RWPE2 (cell line): ENCODE results near the gene SPATA20.

ENCODE experiments used
- ATAC-seq: fragments of 200-7000 bp; cut with Tn5 transposase; 3 replicates; pipeline ENCODE4 v1.9.1; 2021; ENCODE audit warnings: low read depth
- DNase-seq: peaks from one replicate; pipeline ENCODE4 v3.0.0-alpha.2; 2020; ENCODE audit warnings: low spot score
- H3K27ac ChIP-seq: fragments of 450-650 bp; 2 replicates; pipeline ENCODE4 v1.5.1; 2017; ENCODE audit warnings: mild to moderate bottlenecking; ENCODE audit not compliant: poor library complexity, severe bottlenecking
- H3K27me3 ChIP-seq: fragments of 250-450 bp; sonication (Bioruptor Pico); 2 replicates; pipeline ENCODE4 v1.5.1; 2021; ENCODE audit warnings: mild to moderate bottlenecking, moderate library complexity; ENCODE audit not compliant: insufficient read depth, poor library complexity, severe bottlenecking
- H3K36me3 ChIP-seq: fragments of 250-450 bp; sonication (Bioruptor Pico); 2 replicates; pipeline ENCODE4 v1.5.1; 2020; ENCODE audit warnings: low read depth, mild to moderate bottlenecking, moderate library complexity
- H3K4me1 ChIP-seq: fragments of 250-450 bp; sonication (Bioruptor Pico); 2 replicates; pipeline ENCODE4 v1.5.1; 2021; ENCODE audit warnings: mild to moderate bottlenecking, moderate library complexity; ENCODE audit not compliant: insufficient read depth, poor library complexity, severe bottlenecking
- H3K4me3 ChIP-seq: fragments of 250-450 bp; sonication (Bioruptor Pico); 2 replicates; pipeline ENCODE4 v1.5.1; 2021; ENCODE audit warnings: mild to moderate bottlenecking, moderate library complexity; ENCODE audit not compliant: severe bottlenecking
- H3K9me3 ChIP-seq: fragments of 250-450 bp; sonication (Bioruptor Pico); 2 replicates; pipeline ENCODE4 v1.5.1; 2021; ENCODE audit warnings: mild to moderate bottlenecking, moderate library complexity; ENCODE audit not compliant: severe bottlenecking
- TF ChIP-seq, protein P1 (sequence below): fragments of 450-650 bp; IDR thresholded peaks from one replicate; pipeline ENCODE4 v1.5.1; 2017; ENCODE audit warnings: mild to moderate bottlenecking, moderate library complexity; ENCODE audit not compliant: poor library complexity, severe bottlenecking

SPATA20 gene

GRCh38 chr17:50585891-50586290 lies 38.9 kb downstream of the SPATA20 start:
- H3K9me3 ChIP-seq: no peaks in the 10 kb centered on the region
- ATAC-seq: no peak
- TF ChIP-seq, protein P1, sequence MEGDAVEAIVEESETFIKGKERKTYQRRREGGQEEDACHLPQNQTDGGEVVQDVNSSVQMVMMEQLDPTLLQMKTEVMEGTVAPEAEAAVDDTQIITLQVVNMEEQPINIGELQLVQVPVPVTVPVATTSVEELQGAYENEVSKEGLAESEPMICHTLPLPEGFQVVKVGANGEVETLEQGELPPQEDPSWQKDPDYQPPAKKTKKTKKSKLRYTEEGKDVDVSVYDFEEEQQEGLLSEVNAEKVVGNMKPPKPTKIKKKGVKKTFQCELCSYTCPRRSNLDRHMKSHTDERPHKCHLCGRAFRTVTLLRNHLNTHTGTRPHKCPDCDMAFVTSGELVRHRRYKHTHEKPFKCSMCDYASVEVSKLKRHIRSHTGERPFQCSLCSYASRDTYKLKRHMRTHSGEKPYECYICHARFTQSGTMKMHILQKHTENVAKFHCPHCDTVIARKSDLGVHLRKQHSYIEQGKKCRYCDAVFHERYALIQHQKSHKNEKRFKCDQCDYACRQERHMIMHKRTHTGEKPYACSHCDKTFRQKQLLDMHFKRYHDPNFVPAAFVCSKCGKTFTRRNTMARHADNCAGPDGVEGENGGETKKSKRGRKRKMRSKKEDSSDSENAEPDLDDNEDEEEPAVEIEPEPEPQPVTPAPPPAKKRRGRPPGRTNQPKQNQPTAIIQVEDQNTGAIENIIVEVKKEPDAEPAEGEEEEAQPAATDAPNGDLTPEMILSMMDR: no peak
- H3K36me3 ChIP-seq: no peaks in the 10 kb centered on the region
- no peak for DNase-seq
- no peaks in the 10 kb centered on the region for H3K27me3 ChIP-seq
- H3K4me1 ChIP-seq: peaks cover 4% of the 10 kb centered on the region
- H3K4me3 ChIP-seq: no peak overlapping the region
- no peak overlapping the region for H3K27ac ChIP-seq

DNA sequence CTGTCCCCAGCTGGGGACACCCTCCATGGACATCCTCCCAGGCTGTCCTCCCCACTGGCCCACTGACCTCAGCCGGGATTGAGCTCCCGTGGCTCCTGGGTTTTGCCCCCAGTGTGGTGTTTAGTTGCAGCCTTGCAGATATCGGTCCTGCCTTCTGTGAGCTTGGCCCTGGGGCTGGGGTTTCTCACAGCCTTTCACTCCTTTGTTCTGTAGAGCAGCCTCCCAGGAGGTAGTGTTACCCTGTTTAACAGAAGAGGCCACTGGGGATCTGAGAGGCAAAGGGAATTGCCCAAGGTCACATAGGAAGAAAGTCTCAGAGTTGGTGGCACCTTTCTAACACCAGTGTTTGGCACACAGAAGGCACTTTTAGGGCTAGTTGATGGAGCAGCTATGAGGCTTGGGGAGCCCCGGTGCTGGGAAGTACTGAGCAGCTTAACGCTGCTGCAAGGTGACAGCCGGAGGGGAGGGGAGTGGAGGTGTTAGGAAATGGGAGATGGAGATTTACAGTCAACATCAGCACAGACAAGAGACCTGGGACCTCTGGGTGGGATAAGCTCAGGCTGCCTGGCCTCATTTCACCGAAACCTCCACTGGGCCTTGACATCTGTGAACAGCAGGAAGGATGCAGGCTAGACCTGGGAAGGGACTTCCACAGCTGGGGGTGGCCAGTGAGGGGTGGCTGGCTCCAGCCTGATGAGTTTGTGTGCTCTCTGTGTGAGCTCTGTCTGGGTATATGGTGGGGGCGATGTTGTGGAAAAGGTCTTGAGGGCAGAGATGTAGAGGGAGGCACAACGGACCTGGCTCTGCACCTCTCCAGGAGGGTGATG lies 39.7 kb downstream of the SPATA20 start:
- no peak for DNase-seq
- no peaks in the 10 kb centered on the region for H3K36me3 ChIP-seq
- no peaks in the 10 kb centered on the region for H3K9me3 ChIP-seq
- no peak overlapping the region for H3K27ac ChIP-seq
- TF ChIP-seq, protein P1: no peak
- H3K27me3 ChIP-seq: no peaks in the 10 kb centered on the region
- H3K4me3 ChIP-seq: no peak overlapping the region
- H3K4me1 ChIP-seq: peaks cover 4% of the 10 kb centered on the region
- ATAC-seq: no peak

DNA sequence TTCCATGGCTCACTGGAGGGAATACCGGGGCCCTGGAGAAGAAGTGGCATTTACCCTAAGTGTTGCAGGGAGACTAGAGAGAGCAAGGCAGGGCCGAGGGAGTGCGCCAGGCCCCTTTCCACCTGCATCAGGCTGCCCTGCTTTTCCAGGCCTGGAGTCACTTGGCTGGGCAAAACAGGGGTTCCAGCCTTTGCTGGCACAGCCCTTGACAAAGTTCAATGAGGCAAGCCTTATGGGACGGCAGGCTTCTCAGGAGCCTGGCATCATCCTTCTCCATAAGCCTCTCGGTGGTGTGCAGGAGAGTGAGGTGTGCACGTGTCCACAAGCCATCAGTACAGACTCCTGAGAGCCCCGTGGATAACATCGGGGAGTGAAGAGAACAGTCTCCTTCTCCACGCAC lies 40.6 kb downstream of the SPATA20 start:
- Histone ChIP-seq H3K27ac (no peak overlapping the region), H3K27me3 (no peaks in the 10 kb centered on the region), H3K4me1 (peaks cover 4% of the 10 kb centered on the region), H3K4me3 (no peak overlapping the region), H3K9me3 (no peaks in the 10 kb centered on the region), H3K36me3 (no peaks in the 10 kb centered on the region)
- DNase-seq (no peak), ATAC-seq (no peak)
- TF ChIP-seq, protein P1: no peak

DNA sequence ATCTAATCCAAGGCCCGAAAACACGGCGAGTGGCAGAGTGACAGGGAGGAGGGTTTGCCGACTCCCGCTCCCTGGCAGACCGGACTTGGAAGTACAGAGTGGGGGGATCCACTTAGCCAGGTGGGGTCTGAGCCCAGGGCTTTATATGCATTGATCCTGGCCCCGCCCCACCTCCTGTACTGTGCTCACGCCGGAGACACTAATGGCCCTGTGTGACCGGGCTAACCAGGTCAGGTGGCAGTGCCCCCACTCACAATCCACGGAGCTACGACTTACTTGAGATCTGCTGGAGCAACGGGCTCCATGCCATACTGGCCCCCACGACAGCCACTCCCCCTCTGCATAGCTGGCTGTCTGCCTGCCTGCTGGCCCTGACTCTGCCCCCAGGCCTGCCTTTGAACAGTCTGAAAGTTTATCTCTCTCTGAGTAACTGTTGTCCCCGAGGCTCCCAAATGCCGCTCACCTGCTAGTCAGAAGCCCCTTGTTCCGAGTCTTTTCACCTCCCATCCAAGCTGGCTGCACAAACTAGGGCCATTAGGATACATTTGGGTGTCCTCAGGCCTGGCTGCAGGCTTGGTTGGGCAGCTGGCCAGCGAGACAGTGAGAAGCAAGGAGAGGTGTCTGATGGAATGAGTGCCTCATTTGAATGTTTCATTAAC lies 41.5 kb downstream of the SPATA20 start:
- Histone ChIP-seq H3K36me3 (no peaks in the 10 kb centered on the region), H3K9me3 (no peaks in the 10 kb centered on the region), H3K27ac (no peak overlapping the region), H3K4me1 (peaks cover 4% of the 10 kb centered on the region), H3K4me3 (no peak overlapping the region), H3K27me3 (no peaks in the 10 kb centered on the region)
- ATAC-seq (no peak), DNase-seq (no peak)
- TF ChIP-seq, protein P1: no peak
